MCF 10A (cell line): ENCODE measurements around the gene RUSC1. TPM values are rescaled to one million over a fixed set of nuclear protein-coding genes. Genes with fewer than 3 reads are reported as not detected.
"Not testable (repeated sequence)": the region's sequence is repeated elsewhere in the genome, so short reads cannot be mapped to it uniquely, and the experiment has no call there.

Source experiments
- BruUV-seq: library from RNA; stranded (reverse); fragments of 400-500 nt; replicated peaks from 2 replicates; lab custom pipeline; 2021; lab: Mats Ljungman, UMichigan
- CTCF ChIA-PET: fragments of 300-600 bp; sonication (Branson Sonifier 250); formaldehyde crosslinking; extraction: SDS; loops from one replicate; lab custom pipeline; 2021; ENCODE audit warnings: antibody characterized with exemption, inconsistent platforms; lab: Yijun Ruan, JAX
- POLR2A ChIA-PET: fragments of 300-600, 350-650 bp; sonication (Branson Sonifier 250); formaldehyde crosslinking; extraction: SDS; loops from one replicate; lab custom pipeline; 2020; ENCODE audit warnings: antibody characterized with exemption, inconsistent platforms; lab: Yijun Ruan, JAX
- DNase-seq: peaks from one replicate; pipeline ENCODE4 v3.0.0-alpha.2; 2018; ENCODE audit not compliant: unreplicated experiment
- H3K27ac Mint-ChIP-seq: one replicate; pipeline ENCODE4 v1.8.0; 2022; ENCODE audit warnings: mild to moderate bottlenecking, low read depth, mixed read lengths; ENCODE audit not compliant: unreplicated experiment
- H3K27me3 Mint-ChIP-seq: one replicate; pipeline ENCODE4 v1.8.0; 2022; ENCODE audit warnings: mixed read lengths; ENCODE audit not compliant: insufficient read depth, unreplicated experiment
- H3K36me3 Mint-ChIP-seq: one replicate; pipeline ENCODE4 v1.8.0; 2022; ENCODE audit warnings: mild to moderate bottlenecking, moderate library complexity, mixed read lengths; ENCODE audit not compliant: insufficient read depth, unreplicated experiment
- H3K4me1 Mint-ChIP-seq: one replicate; pipeline ENCODE4 v1.8.0; 2022; ENCODE audit warnings: mixed read lengths; ENCODE audit not compliant: insufficient read depth, unreplicated experiment
- H3K4me3 Mint-ChIP-seq: one replicate; pipeline ENCODE4 v1.8.0; 2022; ENCODE audit warnings: mild to moderate bottlenecking, moderate library complexity, mixed read lengths; ENCODE audit not compliant: unreplicated experiment
- H3K9me3 Mint-ChIP-seq: one replicate; pipeline ENCODE4 v1.8.0; 2022; ENCODE audit warnings: mixed read lengths; ENCODE audit not compliant: unreplicated experiment
- CTCF ChIP-seq: fragments of 200-600 bp; IDR thresholded peaks from one replicate; pipeline ENCODE4 v1.8.0; 2022; ENCODE audit warnings: antibody characterized with exemption, mild to moderate bottlenecking; ENCODE audit not compliant: unreplicated experiment
- intact Hi-C: fragments of 100-400 bp; cut with micrococcal nuclease; formaldehyde crosslinking; loops from 2 replicates; pipeline ENCODE4 v1.14.1; 2022
- total RNA-seq: library from RNA; stranded (reverse); gene quantifications from 2 replicates; pipeline ENCODE4 v1.2.3, GENCODE V29; 2022

The RUSC1 gene
- total RNA-seq, 1 experiment from 2014 or later = 19.5 TPM

DNA sequence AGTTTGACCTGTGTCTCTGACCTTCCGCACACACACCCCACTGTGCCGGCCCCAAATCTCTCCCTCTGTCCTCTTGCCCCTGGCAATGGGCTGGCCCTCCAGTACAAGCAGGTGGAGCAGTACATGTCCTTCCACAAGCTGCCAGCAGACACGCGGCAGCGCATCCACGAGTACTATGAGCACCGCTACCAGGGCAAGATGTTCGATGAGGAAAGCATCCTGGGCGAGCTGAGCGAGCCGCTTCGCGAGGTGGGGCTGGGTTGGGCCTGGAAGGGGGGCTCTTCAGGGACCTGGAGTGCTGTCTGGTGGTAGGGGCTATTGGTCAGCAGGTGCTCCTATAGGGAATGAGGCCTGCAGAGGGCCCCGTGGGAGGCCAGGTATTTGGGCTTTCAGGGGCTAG lies 35.6 kb upstream of the RUSC1 start:
- Mint-ChIP-seq H3K9me3 (no peaks in the 10 kb centered on the region), H3K4me1 (no peaks in the 10 kb centered on the region), H3K36me3 (no peaks in the 10 kb centered on the region), H3K27ac (no peak overlapping the region), H3K4me3 (no peak overlapping the region), H3K27me3 (no peaks in the 10 kb centered on the region)
- DNase-seq = no peak
- ChIA-PET POLR2A (interaction anchor here (0.6 kb wide), 1 partner anchor 107 kb away, joined by 3 read pairs; no protein-coding TSS in a partner anchor), CTCF (interaction anchor here (0.6 to 2.2 kb wide), 2 partner anchors 27 to 34 kb away, joined by 3 to 10 read pairs; no protein-coding TSS in a partner anchor)
- TF ChIP-seq CTCF = no peak
- intact Hi-C loops = no loop called here
- no TSS peak for BruUV-seq

DNA sequence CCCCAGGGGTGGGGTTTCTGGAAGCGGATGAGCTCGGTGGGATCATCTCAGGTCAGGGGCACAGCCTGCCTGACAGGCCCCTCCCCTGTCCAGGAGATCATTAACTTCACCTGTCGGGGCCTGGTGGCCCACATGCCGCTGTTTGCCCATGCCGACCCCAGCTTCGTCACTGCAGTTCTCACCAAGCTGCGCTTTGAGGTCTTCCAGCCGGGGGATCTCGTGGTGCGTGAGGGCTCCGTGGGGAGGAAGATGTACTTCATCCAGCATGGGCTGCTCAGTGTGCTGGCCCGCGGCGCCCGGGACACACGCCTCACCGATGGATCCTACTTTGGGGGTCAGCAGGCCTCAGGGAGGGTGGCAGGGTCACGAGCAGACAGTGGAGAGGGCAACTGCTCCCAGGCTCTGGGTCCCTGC lies 35.1 kb upstream of the RUSC1 start:
- ChIA-PET CTCF (interaction anchor here (0.6 to 2.2 kb wide), 4 partner anchors 12 to 38 kb away, joined by 3 to 10 read pairs (median 4); no protein-coding TSS in a partner anchor), POLR2A (interaction anchor here (0.6 to 1.1 kb wide), 2 partner anchors 12 to 180 kb away, joined by 3 read pairs; partner anchors contain the start of gene CLK2)
- no peaks in the 10 kb centered on the region for H3K4me1 Mint-ChIP-seq
- intact Hi-C loops = no loop called here
- H3K4me3 Mint-ChIP-seq = no peak overlapping the region
- no peak for TF ChIP-seq CTCF
- no peak for DNase-seq
- H3K27me3 Mint-ChIP-seq = no peaks in the 10 kb centered on the region
- no peaks in the 10 kb centered on the region for H3K9me3 Mint-ChIP-seq
- no peak overlapping the region for H3K27ac Mint-ChIP-seq
- no TSS peak for BruUV-seq
- H3K36me3 Mint-ChIP-seq = no peaks in the 10 kb centered on the region

- TF ChIP-seq CTCF = no peak
- intact Hi-C loops = no loop called here
- H3K27ac Mint-ChIP-seq = no peak overlapping the region
- no TSS peak for BruUV-seq
- H3K27me3 Mint-ChIP-seq = peaks cover 4% of the 10 kb centered on the region
- H3K9me3 Mint-ChIP-seq = no peaks in the 10 kb centered on the region
- no peak overlapping the region for H3K4me3 Mint-ChIP-seq
- H3K4me1 Mint-ChIP-seq = no peaks in the 10 kb centered on the region
- no peaks in the 10 kb centered on the region for H3K36me3 Mint-ChIP-seq
- DNase-seq = no peak
- ChIA-PET POLR2A (interaction anchor here (0.6 to 1.1 kb wide), 3 partner anchors 13 to 303 kb away, joined by 3 read pairs; partner anchors contain the start of genes CLK2 and FDPS), CTCF (interaction anchor here (1.1 to 2.2 kb wide), 2 partner anchors 36 to 39 kb away, joined by 3 to 10 read pairs; no protein-coding TSS in a partner anchor)
Observed at GRCh38 chr1:155286544-155286943, 34.1 kb upstream of the RUSC1 start.

GRCh38 chr1:155287987-155288543 lies 32.6 kb upstream of the RUSC1 start:
- TF ChIP-seq CTCF = no peak
- Mint-ChIP-seq H3K4me3 (no peak overlapping the region), H3K27me3 (peaks cover 9% of the 10 kb centered on the region), H3K4me1 (no peaks in the 10 kb centered on the region), H3K9me3 (no peaks in the 10 kb centered on the region), H3K27ac (no peak overlapping the region), H3K36me3 (no peaks in the 10 kb centered on the region)
- POLR2A ChIA-PET = interaction anchor here (0.8 to 1.1 kb wide), 2 partner anchors 16 to 20 kb away, joined by 3 read pairs; no protein-coding TSS in a partner anchor
- CTCF ChIA-PET = interaction anchor here (0.6 to 1.1 kb wide), 4 partner anchors 12 to 1694 kb away, joined by 3 to 4 read pairs (median 3); no protein-coding TSS in a partner anchor
- no TSS peak for BruUV-seq
- intact Hi-C loops = no loop called here
- no peak for DNase-seq

GRCh38 chr1:155291006-155291405 lies 29.7 kb upstream of the RUSC1 start:
- DNase-seq, BruUV-seq: not testable (repeated sequence)
- CTCF ChIA-PET = interaction anchor here (1.2 kb wide), 1 partner anchor 13 kb away, joined by 3 read pairs; no protein-coding TSS in a partner anchor

More at GRCh38 chr1:155291006-155291405, 29.7 kb upstream of the RUSC1 start:
- H3K36me3 Mint-ChIP-seq, H3K9me3 Mint-ChIP-seq, H3K27ac Mint-ChIP-seq, H3K4me1 Mint-ChIP-seq, POLR2A ChIA-PET, intact Hi-C loops, H3K4me3 Mint-ChIP-seq: not testable (repeated sequence)
- H3K27me3 Mint-ChIP-seq = peaks cover 20% of the 10 kb centered on the region
